ENCODE results near the gene PRIMPOL.

The PRIMPOL gene

GRCh38 chr4:184662236-184662635 is 12.7 kb downstream of the PRIMPOL start:
- FAIRE-seq, result no peak
- DNase-seq (ENCODE audit: extremely low spot score, insufficient read length, low read depth), result no peak

GRCh38 chr4:184664445-184665210 is 15.1 kb downstream of the PRIMPOL start:
- no peak for FAIRE-seq
- DNase-seq (ENCODE audit: extremely low spot score, insufficient read length, low read depth), result no peak

- DNase-seq (ENCODE audit: extremely low spot score, insufficient read length, low read depth) (no peak), FAIRE-seq (no peak)
These were observed 17.1 kb downstream of the PRIMPOL start for GRCh38 chr4:184666670-184667069.

GRCh38 chr4:184668096-184668495 is 18.6 kb downstream of the PRIMPOL start:
- DNase-seq (ENCODE audit: extremely low spot score, insufficient read length, low read depth), result no peak
- no peak for FAIRE-seq

- DNase-seq (ENCODE audit: extremely low spot score, insufficient read length, low read depth) (no peak), FAIRE-seq (no peak)
These were observed 19.1 kb downstream of the PRIMPOL start for GRCh38 chr4:184668511-184669114.

GRCh38 chr4:184669251-184669650 is 19.7 kb downstream of the PRIMPOL start:
- no peak for FAIRE-seq
- no peak for DNase-seq (ENCODE audit: extremely low spot score, insufficient read length, low read depth)

GRCh38 chr4:184671101-184671500 is 21.6 kb downstream of the PRIMPOL start:
- no peak for FAIRE-seq
- no peak for DNase-seq (ENCODE audit: extremely low spot score, insufficient read length, low read depth)

GRCh38 chr4:184672741-184673140 is 23.2 kb downstream of the PRIMPOL start:
- no peak for DNase-seq (ENCODE audit: extremely low spot score, insufficient read length, low read depth)

GRCh38 chr4:184674011-184674410 is 24.5 kb downstream of the PRIMPOL start:
- DNase-seq (ENCODE audit: extremely low spot score, insufficient read length, low read depth) (no peak), FAIRE-seq (no peak)

More at GRCh38 chr4:184672741-184673140, 23.2 kb downstream of the PRIMPOL start:
- no peak for FAIRE-seq

GRCh38 chr4:184675018-184675417 is 25.5 kb downstream of the PRIMPOL start:
- DNase-seq (ENCODE audit: extremely low spot score, insufficient read length, low read depth), result no peak
- no peak for FAIRE-seq

- FAIRE-seq (no peak), DNase-seq (ENCODE audit: extremely low spot score, insufficient read length, low read depth) (no peak)
These were observed 26.4 kb downstream of the PRIMPOL start for GRCh38 chr4:184675821-184676492.

- FAIRE-seq (no peak), DNase-seq (ENCODE audit: extremely low spot score, insufficient read length, low read depth) (no peak)
These were observed 31.2 kb downstream of the PRIMPOL start for GRCh38 chr4:184680698-184681097.

- DNase-seq (ENCODE audit: extremely low spot score, insufficient read length, low read depth), result no peak
- no peak for FAIRE-seq
These were observed 32.4 kb downstream of the PRIMPOL start for GRCh38 chr4:184681916-184682315.

GRCh38 chr4:184684491-184685189 is 35.1 kb downstream of the PRIMPOL start:
- DNase-seq (ENCODE audit: extremely low spot score, insufficient read length, low read depth), result no peak
- FAIRE-seq, result no peak

- DNase-seq (ENCODE audit: extremely low spot score, insufficient read length, low read depth) (no peak), FAIRE-seq (no peak)
These were observed 38.5 kb downstream of the PRIMPOL start for GRCh38 chr4:184688005-184688404.

- FAIRE-seq (no peak), DNase-seq (ENCODE audit: extremely low spot score, insufficient read length, low read depth) (no peak)
These were observed 38.9 kb downstream of the PRIMPOL start for GRCh38 chr4:184688447-184688846.

- no peak for FAIRE-seq
These were observed 40.1 kb downstream of the PRIMPOL start for GRCh38 chr4:184689681-184690080.

GRCh38 chr4:184693056-184693455 is 43.5 kb downstream of the PRIMPOL start:
- DNase-seq (ENCODE audit: extremely low spot score, insufficient read length, low read depth) (no peak), FAIRE-seq (no peak)

More at GRCh38 chr4:184689681-184690080, 40.1 kb downstream of the PRIMPOL start:
- DNase-seq (ENCODE audit: extremely low spot score, insufficient read length, low read depth), result no peak

GRCh38 chr4:184694412-184694956 is 44.9 kb downstream of the PRIMPOL start:
- FAIRE-seq (no peak), DNase-seq (ENCODE audit: extremely low spot score, insufficient read length, low read depth) (no peak)

GRCh38 chr4:184695178-184695896 is 45.8 kb downstream of the PRIMPOL start:
- FAIRE-seq (no peak), DNase-seq (ENCODE audit: extremely low spot score, insufficient read length, low read depth) (no peak)
